ENCODE data around the gene SRP54. TPM values are rescaled to one million over a fixed set of nuclear protein-coding genes. Genes with fewer than 3 reads are reported as not detected.
"Not testable (repeated sequence)": the region's sequence is repeated elsewhere in the genome, so short reads cannot be mapped to it uniquely, and the experiment has no call there.

SRP54 gene
- total and polyA plus RNA-seq, 4 donors = 32.6 to 113 (median 38.4) TPM

DNA sequence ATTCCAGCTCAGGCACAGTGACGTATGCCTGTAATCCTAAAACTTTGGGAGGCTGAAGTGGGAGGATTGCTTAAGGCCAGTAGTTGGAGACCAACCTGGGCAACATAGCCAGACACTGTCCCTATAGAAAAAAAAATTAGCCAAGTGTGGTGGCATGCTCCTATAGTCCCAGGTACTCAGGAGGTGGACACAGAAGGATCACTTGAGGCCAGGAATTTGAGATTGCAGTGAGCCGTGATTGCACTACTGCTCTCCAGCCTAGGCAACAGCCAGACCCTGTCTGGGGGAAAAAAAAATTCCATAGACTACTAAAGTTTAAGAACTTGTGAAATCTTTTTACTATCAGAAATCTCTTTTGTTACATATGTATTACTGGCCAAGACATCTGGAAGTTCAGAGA, 69.8 kb downstream of the SRP54 start:
- Histone ChIP-seq H3K27ac (ENCODE audit: low read depth in 1 of 2, low read length in 2 of 2) (no peak overlapping the region), H3K4me3 (ENCODE audit: low read depth in 1 of 3, low read length in 3 of 3) (no peak overlapping the region), H3K9me3 (ENCODE audit: control insufficient read depth in 4 of 4, low read length in 3 of 4) (no peaks in the 10 kb centered on the region), H3K4me1 (ENCODE audit: control insufficient read depth in 4 of 4, insufficient read depth in 4 of 4, low read length in 3 of 4) (peaks cover 2 to 9% (median 3%) of the 10 kb centered on the region in 4 donors), H3K36me3 (ENCODE audit: control insufficient read depth in 4 of 4, insufficient read depth in 3 of 4, low read depth in 1 of 4, low read length in 3 of 4) (peaks cover 2 to 14% (median 8%) of the 10 kb centered on the region in 4 donors), H3K9ac (ENCODE audit: low read depth in 1 of 2, low read length in 2 of 2) (no peak overlapping the region), H3K27me3 (ENCODE audit: control insufficient read depth in 4 of 4, insufficient read depth in 4 of 4, low read length in 3 of 4) (no peaks in the 10 kb centered on the region)
- WGBS = 95% methylated on average over 2 of the region's 2 CpGs
- no peak for DNase-seq (ENCODE audit: low spot score)
- no peak for TF ChIP-seq HNF4G (IDR thresholded peaks at IDR 0.05)
- TF ChIP-seq RAD21 (IDR thresholded peaks at IDR 0.05) = no peak
- TF ChIP-seq JUND (IDR thresholded peaks at IDR 0.05) = no peak
- no peak for TF ChIP-seq YY1 (IDR thresholded peaks at IDR 0.05)
- TF ChIP-seq, protein P1, sequence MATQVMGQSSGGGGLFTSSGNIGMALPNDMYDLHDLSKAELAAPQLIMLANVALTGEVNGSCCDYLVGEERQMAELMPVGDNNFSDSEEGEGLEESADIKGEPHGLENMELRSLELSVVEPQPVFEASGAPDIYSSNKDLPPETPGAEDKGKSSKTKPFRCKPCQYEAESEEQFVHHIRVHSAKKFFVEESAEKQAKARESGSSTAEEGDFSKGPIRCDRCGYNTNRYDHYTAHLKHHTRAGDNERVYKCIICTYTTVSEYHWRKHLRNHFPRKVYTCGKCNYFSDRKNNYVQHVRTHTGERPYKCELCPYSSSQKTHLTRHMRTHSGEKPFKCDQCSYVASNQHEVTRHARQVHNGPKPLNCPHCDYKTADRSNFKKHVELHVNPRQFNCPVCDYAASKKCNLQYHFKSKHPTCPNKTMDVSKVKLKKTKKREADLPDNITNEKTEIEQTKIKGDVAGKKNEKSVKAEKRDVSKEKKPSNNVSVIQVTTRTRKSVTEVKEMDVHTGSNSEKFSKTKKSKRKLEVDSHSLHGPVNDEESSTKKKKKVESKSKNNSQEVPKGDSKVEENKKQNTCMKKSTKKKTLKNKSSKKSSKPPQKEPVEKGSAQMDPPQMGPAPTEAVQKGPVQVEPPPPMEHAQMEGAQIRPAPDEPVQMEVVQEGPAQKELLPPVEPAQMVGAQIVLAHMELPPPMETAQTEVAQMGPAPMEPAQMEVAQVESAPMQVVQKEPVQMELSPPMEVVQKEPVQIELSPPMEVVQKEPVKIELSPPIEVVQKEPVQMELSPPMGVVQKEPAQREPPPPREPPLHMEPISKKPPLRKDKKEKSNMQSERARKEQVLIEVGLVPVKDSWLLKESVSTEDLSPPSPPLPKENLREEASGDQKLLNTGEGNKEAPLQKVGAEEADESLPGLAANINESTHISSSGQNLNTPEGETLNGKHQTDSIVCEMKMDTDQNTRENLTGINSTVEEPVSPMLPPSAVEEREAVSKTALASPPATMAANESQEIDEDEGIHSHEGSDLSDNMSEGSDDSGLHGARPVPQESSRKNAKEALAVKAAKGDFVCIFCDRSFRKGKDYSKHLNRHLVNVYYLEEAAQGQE (IDR thresholded peaks at IDR 0.05) = no peak
- TF ChIP-seq, protein P2, sequence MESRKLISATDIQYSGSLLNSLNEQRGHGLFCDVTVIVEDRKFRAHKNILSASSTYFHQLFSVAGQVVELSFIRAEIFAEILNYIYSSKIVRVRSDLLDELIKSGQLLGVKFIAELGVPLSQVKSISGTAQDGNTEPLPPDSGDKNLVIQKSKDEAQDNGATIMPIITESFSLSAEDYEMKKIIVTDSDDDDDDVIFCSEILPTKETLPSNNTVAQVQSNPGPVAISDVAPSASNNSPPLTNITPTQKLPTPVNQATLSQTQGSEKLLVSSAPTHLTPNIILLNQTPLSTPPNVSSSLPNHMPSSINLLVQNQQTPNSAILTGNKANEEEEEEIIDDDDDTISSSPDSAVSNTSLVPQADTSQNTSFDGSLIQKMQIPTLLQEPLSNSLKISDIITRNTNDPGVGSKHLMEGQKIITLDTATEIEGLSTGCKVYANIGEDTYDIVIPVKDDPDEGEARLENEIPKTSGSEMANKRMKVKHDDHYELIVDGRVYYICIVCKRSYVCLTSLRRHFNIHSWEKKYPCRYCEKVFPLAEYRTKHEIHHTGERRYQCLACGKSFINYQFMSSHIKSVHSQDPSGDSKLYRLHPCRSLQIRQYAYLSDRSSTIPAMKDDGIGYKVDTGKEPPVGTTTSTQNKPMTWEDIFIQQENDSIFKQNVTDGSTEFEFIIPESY (IDR thresholded peaks at IDR 0.05) = no peak
- no peak for TF ChIP-seq FOXA2 (IDR thresholded peaks at IDR 0.05)
- no peak for TF ChIP-seq RXRA (IDR thresholded peaks at IDR 0.05)
- no peak for TF ChIP-seq GABPA (IDR thresholded peaks at IDR 0.05 in 1 of 2, conservative IDR thresholded peaks at IDR 0.05 in 1 of 2)
- TF ChIP-seq EGR1 (IDR thresholded peaks at IDR 0.05; ENCODE audit: low read depth in 2 of 2) = no peak
- TF ChIP-seq, protein P3, sequence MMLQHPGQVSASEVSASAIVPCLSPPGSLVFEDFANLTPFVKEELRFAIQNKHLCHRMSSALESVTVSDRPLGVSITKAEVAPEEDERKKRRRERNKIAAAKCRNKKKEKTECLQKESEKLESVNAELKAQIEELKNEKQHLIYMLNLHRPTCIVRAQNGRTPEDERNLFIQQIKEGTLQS (IDR thresholded peaks at IDR 0.05) = no peak
- TF ChIP-seq FOXA1 (IDR thresholded peaks at IDR 0.05) = no peak
- TF ChIP-seq NR2F2 (IDR thresholded peaks at IDR 0.05) = no peak
- no peak for TF ChIP-seq TAF1 (conservative IDR thresholded peaks at IDR 0.05)

DNA sequence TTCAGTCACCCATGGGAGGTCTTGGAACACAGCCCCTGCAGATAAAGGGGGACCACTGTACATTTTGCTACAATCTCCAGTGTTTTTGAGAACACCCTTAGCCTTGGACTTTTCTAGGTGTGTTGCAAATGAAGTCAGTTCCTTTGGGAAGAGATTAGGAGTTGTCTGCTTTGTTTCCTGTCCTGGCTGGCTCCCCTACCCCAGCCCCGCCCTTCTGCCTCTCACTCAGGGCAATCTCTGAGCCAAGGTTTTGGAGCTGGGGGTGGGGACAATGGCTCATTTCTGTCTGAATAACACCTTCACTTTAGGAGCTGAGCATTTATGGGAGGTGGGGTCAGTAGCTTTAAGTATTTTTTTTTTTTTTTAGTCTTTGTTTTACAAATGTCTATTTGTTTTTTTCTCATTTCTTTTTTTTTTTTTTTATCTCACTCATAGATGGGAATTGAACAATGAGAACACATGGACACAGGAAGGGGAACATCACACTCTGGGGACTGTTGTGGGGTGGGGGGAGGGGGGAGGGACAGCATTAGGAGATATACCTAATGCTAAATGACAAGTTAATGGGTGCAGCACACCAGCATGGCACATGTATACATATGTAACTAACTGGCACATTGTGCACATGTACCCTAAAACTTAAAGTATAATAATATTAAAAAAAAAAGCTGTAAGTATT, 78.5 kb downstream of the SRP54 start:
- DNase-seq (ENCODE audit: low spot score); H3K27ac ChIP-seq (ENCODE audit: low read depth in 1 of 2, low read length in 2 of 2); H3K9ac ChIP-seq (ENCODE audit: low read depth in 1 of 2, low read length in 2 of 2); H3K4me1 ChIP-seq (ENCODE audit: control insufficient read depth in 4 of 4, insufficient read depth in 4 of 4, low read length in 3 of 4); H3K9me3 ChIP-seq (ENCODE audit: control insufficient read depth in 4 of 4, low read length in 3 of 4); H3K4me3 ChIP-seq (ENCODE audit: low read depth in 1 of 3, low read length in 3 of 3); H3K27me3 ChIP-seq (ENCODE audit: control insufficient read depth in 4 of 4, insufficient read depth in 4 of 4, low read length in 3 of 4): not testable (repeated sequence)
- 82% methylated on average over 1 of the region's 1 CpG for WGBS
- H3K36me3 ChIP-seq (ENCODE audit: control insufficient read depth in 4 of 4, insufficient read depth in 3 of 4, low read depth in 1 of 4, low read length in 3 of 4) = peaks cover 3 to 17% (median 7%) of the 10 kb centered on the region in 4 donors

All from liver (tissue), 9 donors.